Esophagus squamous epithelium (tissue), 4 donors: ENCODE results near the gene OBI1.

Source experiments
- POLR2A ChIP-seq, 4 donors: fragments of 450-650 bp; IDR thresholded peaks; one replicate each; pipeline ENCODE4 v1.6.1; 2017; ENCODE audit warnings: antibody characterized with exemption in 4 of 4, mild to moderate bottlenecking in 4 of 4, moderate library complexity in 3 of 4
- TF ChIP-seq, protein P1 (sequence below), 6 experiments: fragments of 450-650 bp in 4 of 6; fragments of 200-600 bp in 2 of 6; sonication (generic) in 2 of 6; IDR thresholded peaks; one replicate each; pipeline ENCODE4 v1.5.1; 2016 to 2019; ENCODE audit warnings: antibody characterized with exemption in 6 of 6, mild to moderate bottlenecking in 4 of 6, moderate library complexity in 4 of 6

DNA sequence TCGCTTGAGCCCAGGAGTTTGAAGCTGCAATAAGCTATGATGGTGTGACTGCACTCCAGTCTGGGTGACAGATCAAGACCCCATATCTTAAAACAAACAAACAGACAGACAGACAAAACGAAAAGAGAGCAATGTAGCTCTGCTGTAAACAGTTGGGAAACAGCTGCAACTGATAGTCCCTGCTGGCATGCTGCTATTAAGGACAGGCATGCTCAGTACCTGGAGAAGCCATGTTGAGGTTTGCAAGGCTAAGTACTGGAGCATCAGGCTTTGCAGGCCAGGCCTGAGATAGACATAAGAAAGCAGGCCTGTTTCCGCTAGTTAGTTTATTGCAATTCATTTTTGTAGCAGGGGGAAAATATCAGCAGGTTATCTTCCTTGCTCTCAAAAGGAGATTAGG, 16.2 kb upstream of the OBI1 start:
- TF ChIP-seq, protein P1, sequence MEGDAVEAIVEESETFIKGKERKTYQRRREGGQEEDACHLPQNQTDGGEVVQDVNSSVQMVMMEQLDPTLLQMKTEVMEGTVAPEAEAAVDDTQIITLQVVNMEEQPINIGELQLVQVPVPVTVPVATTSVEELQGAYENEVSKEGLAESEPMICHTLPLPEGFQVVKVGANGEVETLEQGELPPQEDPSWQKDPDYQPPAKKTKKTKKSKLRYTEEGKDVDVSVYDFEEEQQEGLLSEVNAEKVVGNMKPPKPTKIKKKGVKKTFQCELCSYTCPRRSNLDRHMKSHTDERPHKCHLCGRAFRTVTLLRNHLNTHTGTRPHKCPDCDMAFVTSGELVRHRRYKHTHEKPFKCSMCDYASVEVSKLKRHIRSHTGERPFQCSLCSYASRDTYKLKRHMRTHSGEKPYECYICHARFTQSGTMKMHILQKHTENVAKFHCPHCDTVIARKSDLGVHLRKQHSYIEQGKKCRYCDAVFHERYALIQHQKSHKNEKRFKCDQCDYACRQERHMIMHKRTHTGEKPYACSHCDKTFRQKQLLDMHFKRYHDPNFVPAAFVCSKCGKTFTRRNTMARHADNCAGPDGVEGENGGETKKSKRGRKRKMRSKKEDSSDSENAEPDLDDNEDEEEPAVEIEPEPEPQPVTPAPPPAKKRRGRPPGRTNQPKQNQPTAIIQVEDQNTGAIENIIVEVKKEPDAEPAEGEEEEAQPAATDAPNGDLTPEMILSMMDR (IDR thresholded peaks at IDR 0.05): no peak
- TF ChIP-seq POLR2A (IDR thresholded peaks at IDR 0.05): no peak
